Epithelial cell of proximal tubule (primary cell): ENCODE data around the gene ENOX1. TPM values are rescaled to one million over a fixed set of nuclear protein-coding genes. Genes with fewer than 3 reads are reported as not detected.

Source experiments
- DNase-seq: peaks from one replicate; pipeline ENCODE4 v3.0.0-alpha.2; 2011; ENCODE audit warnings: low read depth
- H3K4me3 ChIP-seq: 2 replicates; pipeline ENCODE4 v1.5.1; 2011; ENCODE audit warnings: low read depth, mild to moderate bottlenecking, low read length
- total RNA-seq: library from RNA; depleted of rRNA; stranded (reverse); fragments of >200 nt; gene quantifications from 2 replicates; pipeline ENCODE4 v1.2.3, GENCODE V29; 2015
- TF ChIP-seq, protein P1 (sequence below): conservative IDR thresholded peaks from 2 replicates; pipeline ENCODE4 v1.5.1; 2012; ENCODE audit warnings: low read depth, mild to moderate bottlenecking, low read length

ENOX1 gene
- total RNA-seq, 1 donor from 2014 or later: 0.17 TPM

DNA sequence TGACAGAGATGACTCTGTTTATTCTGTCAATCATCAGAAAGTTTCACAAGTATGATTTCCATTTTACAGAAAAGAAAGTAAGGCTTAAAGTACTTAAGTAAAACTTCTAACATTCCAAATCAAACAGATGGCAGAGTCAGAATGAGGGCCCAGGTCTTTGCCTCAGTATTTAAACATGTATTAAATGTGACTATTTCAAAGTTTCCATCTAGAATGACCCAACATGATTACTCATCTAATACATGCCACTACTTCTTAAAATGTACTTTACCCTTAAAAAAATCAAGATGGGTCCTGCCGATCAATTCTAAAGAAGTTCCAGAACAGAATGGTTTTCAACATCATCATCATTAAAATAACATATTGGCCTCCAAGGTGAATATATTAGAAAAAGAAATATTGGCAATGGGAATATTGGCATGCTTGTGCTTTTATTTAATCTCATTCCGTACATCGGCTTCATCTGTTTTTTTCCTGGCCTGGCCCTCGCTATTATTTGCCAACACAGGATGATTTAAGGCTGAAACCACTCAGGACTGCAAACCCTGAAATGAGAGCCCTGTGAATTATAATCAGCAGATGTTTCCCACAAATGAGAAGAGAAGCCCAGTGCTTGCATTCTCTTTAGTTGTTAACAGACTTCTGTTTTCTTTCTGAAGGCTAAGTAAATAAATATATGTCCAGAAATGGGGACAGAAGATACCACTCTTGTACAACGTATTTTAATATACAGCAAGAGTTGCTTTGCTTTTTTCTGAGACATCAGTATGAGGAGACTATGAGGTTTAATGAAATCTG is 423.4 kb downstream of the ENOX1 start:
- H3K4me3 ChIP-seq: no peak overlapping the region
- TF ChIP-seq, protein P1, sequence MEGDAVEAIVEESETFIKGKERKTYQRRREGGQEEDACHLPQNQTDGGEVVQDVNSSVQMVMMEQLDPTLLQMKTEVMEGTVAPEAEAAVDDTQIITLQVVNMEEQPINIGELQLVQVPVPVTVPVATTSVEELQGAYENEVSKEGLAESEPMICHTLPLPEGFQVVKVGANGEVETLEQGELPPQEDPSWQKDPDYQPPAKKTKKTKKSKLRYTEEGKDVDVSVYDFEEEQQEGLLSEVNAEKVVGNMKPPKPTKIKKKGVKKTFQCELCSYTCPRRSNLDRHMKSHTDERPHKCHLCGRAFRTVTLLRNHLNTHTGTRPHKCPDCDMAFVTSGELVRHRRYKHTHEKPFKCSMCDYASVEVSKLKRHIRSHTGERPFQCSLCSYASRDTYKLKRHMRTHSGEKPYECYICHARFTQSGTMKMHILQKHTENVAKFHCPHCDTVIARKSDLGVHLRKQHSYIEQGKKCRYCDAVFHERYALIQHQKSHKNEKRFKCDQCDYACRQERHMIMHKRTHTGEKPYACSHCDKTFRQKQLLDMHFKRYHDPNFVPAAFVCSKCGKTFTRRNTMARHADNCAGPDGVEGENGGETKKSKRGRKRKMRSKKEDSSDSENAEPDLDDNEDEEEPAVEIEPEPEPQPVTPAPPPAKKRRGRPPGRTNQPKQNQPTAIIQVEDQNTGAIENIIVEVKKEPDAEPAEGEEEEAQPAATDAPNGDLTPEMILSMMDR: no peak
- no peak for DNase-seq

DNA sequence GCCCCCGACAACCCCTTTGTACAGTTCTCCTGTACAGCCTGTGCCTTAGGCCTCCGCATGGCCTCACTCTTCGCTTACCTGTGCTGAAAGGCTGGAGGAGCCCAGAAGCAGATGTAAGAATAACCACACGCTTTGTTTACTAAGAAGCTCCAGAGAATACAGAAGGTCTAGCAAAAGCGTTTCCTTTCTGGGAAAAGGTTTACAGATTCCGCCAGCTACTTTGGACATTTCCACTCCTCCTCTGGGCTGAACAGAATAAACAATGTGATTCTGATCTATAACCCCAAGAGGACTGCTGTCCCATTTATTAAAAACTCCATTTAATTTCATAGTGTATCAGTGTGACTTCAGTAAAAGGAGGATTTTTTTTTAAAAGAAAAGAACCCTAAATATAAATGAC is 424.2 kb downstream of the ENOX1 start:
- TF ChIP-seq, protein P1: no peak
- H3K4me3 ChIP-seq: no peak overlapping the region
- no peak for DNase-seq

DNA sequence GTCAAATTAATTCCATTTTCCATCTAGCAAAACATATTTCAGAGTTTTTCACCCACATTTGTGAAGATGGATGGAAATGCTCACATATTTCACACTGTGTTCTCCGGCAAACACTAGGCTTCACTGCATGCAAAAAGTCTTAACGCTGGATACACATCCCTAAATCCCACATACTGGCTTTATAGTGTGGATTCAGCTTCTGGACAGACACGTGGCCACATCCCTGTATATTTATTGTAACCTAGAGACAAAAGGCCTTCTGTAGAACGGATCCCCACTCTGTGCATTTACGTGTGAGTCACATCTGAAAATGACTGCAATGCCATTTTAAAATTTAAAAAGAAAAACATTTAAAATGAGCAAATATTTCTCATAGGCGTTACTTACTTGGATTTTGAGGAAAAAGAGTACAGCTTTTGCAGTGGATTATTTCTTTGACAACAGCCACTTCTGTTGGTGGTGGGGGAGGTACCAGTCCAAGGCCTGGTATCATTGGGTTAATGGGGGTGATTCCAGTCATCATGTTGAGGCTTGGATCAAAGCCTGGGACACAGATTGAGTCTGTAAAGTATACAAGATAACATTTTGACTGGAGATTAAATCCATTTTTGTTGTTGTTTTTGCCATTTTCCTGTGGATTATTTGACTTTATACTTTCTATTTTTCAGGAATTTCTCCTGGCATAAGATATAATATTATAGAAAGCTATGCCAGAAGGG is 425.7 kb downstream of the ENOX1 start:
- no peak for DNase-seq
- TF ChIP-seq, protein P1: no peak
- no peak overlapping the region for H3K4me3 ChIP-seq

DNA sequence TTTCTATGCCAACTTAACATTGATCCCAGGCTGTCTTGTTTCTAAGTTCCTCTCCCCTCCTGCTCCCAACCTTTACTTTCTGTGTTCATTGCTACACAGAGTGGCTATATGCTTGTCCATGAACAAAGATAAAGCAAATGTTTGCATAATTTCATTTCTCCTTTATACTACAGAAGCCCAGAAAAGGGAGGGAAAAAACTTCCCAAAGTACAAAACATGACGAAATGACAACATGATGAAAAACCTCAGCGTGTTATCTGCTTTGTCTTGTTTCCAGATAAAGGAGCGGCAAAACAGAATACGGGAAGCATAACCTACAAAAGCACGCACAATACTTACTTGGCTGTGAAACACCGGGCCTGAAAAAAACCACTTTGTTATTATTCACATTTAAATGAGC is 426.6 kb downstream of the ENOX1 start:
- DNase-seq: no peak
- H3K4me3 ChIP-seq: no peak overlapping the region
- TF ChIP-seq, protein P1: no peak

DNA sequence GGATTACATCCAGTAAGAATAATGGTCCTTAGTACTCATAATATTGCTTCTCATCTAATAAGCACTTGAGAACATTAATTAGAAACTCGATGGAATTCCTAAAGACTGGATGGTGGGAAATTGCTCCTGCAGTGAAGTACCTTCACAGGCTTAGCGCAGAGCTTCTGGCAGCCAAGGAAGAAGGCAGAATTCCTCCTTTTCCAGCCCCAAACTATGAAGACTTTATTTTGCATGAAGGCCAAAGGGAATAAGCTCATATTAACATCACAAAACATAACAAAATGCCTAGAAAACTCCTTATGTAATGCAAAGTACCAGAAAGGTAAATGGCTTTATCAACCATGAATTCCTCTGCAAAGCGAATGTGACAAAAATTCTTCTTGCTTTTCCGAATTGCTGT is 427.2 kb downstream of the ENOX1 start:
- TF ChIP-seq, protein P1: no peak
- no peak overlapping the region for H3K4me3 ChIP-seq
- no peak for DNase-seq

DNA sequence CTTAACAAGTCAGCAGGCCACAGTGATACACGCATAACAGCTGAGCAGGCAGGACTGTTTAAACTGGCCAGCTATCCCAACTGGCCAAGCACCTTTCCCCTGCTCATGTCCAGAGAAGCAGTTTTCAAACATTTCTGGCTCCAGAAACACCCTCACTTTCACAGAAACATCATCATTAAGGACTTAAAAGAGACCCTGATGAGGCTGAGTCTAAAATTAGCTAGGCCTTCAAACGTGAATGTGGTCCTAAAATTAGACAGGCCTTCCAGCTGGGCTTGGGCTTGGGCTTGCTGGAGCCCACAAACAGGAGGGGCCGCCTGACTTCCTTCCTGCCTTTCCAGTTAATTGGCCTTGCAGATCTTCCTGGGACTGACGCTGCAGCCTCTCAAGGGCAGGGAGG is 429.2 kb downstream of the ENOX1 start:
- no peak overlapping the region for H3K4me3 ChIP-seq
- DNase-seq: no peak
- TF ChIP-seq, protein P1: no peak

DNA sequence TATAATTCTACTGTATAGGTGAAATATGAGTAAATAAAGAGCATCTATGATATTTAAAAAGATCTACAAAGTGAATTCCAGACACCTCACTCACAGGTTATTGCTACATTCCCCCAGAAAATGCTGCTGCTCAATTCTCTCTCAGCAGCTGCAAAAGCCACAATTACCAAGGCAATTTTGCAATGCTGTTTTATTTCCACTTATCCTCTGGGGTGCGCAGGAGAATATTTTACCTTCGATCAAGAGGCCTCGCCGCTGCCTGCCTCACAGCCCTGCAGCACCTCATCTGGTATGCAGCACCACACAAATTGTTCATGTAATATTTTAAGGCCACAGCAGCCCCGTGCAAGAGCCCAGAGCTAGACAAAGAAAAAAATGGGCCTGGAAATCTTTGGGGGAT is 430.2 kb downstream of the ENOX1 start:
- H3K4me3 ChIP-seq: no peak overlapping the region
- TF ChIP-seq, protein P1: no peak
- DNase-seq: no peak
